IMR-90 (cell line): ENCODE data around the gene PRLR. TPM values are rescaled to one million over a fixed set of nuclear protein-coding genes. Genes with fewer than 3 reads are reported as not detected.

Experiments
- ATAC-seq: fragments of 200-7000 bp; cut with Tn5 transposase; 2 replicates; pipeline ENCODE4 v1.9.1; 2020; ENCODE audit warnings: low read depth, mild to moderate bottlenecking, moderate library complexity
- BruUV-seq: library from RNA; stranded (reverse); fragments of 400-500 nt; replicated peaks from 2 replicates; lab custom pipeline; 2021; lab: Mats Ljungman, UMichigan
- CTCF ChIA-PET: fragments of 300-600 bp; formaldehyde crosslinking; extraction: SDS; loops from one replicate; lab custom pipeline; 2021; ENCODE audit warnings: antibody characterized with exemption; lab: Yijun Ruan, JAX
- POLR2A ChIA-PET: fragments of 300-600 bp; sonication (Branson Sonifier 250); formaldehyde crosslinking; loops from one replicate; lab custom pipeline; 2022; ENCODE audit warnings: antibody characterized with exemption; ENCODE audit not compliant: unreplicated experiment; lab: Charles Lee
- DNase-seq: peaks from one replicate; pipeline ENCODE4 v3.0.0; 2013
- H2AFZ ChIP-seq: replicated peaks from 2 replicates; pipeline ENCODE3; 2013; ENCODE audit warnings: low read length, mild to moderate bottlenecking; ENCODE audit not compliant: poor library complexity
- H2AK5ac ChIP-seq: 2 replicates; pipeline ENCODE4 v1.6.1; 2013; ENCODE audit warnings: low read depth, low read length, inconsistent platforms
- H2AK9ac ChIP-seq: replicated peaks from 2 replicates; pipeline ENCODE3; 2013; ENCODE audit warnings: mild to moderate bottlenecking, low read depth, low read length, moderate library complexity; ENCODE audit not compliant: poor library complexity
- H2BK120ac ChIP-seq: 2 replicates; pipeline ENCODE4 v1.6.1; 2013; ENCODE audit warnings: low read depth, low read length, inconsistent platforms
- H2BK15ac ChIP-seq: 3 replicates; pipeline ENCODE4 v1.6.1; 2013; ENCODE audit warnings: low read depth, low read length, inconsistent platforms
- H2BK20ac ChIP-seq: 2 replicates; pipeline ENCODE4 v1.6.1; 2013; ENCODE audit warnings: low read depth, mild to moderate bottlenecking, inconsistent platforms, low read length, moderate library complexity
- H2BK5ac ChIP-seq: 2 replicates; pipeline ENCODE4 v1.6.1; 2013; ENCODE audit warnings: mild to moderate bottlenecking, low read depth, low read length, inconsistent platforms; ENCODE audit not compliant: poor library complexity, severe bottlenecking
- H3K14ac ChIP-seq: replicated peaks from 2 replicates; pipeline ENCODE4 v1.6.1; 2013; ENCODE audit warnings: low read depth, low read length, inconsistent platforms
- H3K18ac ChIP-seq: 2 replicates; pipeline ENCODE4 v1.6.1; 2013; ENCODE audit warnings: low read depth, low read length, control low read depth
- H3K23ac ChIP-seq: 2 replicates; pipeline ENCODE4 v1.6.1; 2013; ENCODE audit warnings: low read depth, low read length, inconsistent platforms
- H3K27ac ChIP-seq: 2 replicates; pipeline ENCODE4 v1.5.1; 2013; ENCODE audit warnings: mild to moderate bottlenecking, control low read depth, low read length; ENCODE audit not compliant: insufficient read depth
- H3K27me3 ChIP-seq: 2 replicates; pipeline ENCODE4 v1.6.1; 2013; ENCODE audit warnings: low read length; ENCODE audit not compliant: control insufficient read depth, insufficient read depth
- H3K36me3 ChIP-seq: 2 replicates; pipeline ENCODE4 v1.6.1; 2013; ENCODE audit warnings: low read length, mixed read lengths; ENCODE audit not compliant: control insufficient read depth, insufficient read depth
- H3K4ac ChIP-seq: 2 replicates; pipeline ENCODE4 v1.6.1; 2013; ENCODE audit warnings: low read depth, low read length, inconsistent platforms
- H3K4me1 ChIP-seq: 2 replicates; pipeline ENCODE4 v1.6.1; 2013; ENCODE audit warnings: low read length, mixed read lengths; ENCODE audit not compliant: control insufficient read depth, insufficient read depth
- H3K4me2 ChIP-seq: 2 replicates; pipeline ENCODE4 v1.6.1; 2013; ENCODE audit warnings: low read depth, mild to moderate bottlenecking, control low read depth, low read length, moderate library complexity
- H3K4me3 ChIP-seq: 2 replicates; pipeline ENCODE4 v1.5.1; 2013; ENCODE audit warnings: low read depth, mild to moderate bottlenecking, control low read depth, low read length, moderate library complexity; ENCODE audit not compliant: insufficient read depth
- H3K56ac ChIP-seq: 2 replicates; pipeline ENCODE4 v1.6.1; 2013; ENCODE audit warnings: low read length, inconsistent platforms; ENCODE audit not compliant: insufficient read depth; ENCODE audit errors: extremely low read depth
- H3K79me1 ChIP-seq, 2 experiments: 2 replicates each; pipeline ENCODE4 v1.6.1; 2013; ENCODE audit warnings: low read length in 2 of 2, inconsistent platforms in 1 of 2, low read depth in 1 of 2
- H3K9ac ChIP-seq: 2 replicates; pipeline ENCODE4 v1.6.1; 2013; ENCODE audit warnings: low read depth, low read length, control low read depth
- H3K9me1 ChIP-seq: 2 replicates; pipeline ENCODE4 v1.6.1; 2013; ENCODE audit warnings: low read length, inconsistent platforms; ENCODE audit not compliant: insufficient read depth
- H3K9me3 ChIP-seq: 2 replicates; pipeline ENCODE4 v1.6.1; 2013; ENCODE audit warnings: low read length; ENCODE audit not compliant: control insufficient read depth, insufficient read depth
- H4K20me1 ChIP-seq: 2 replicates; pipeline ENCODE4 v1.6.1; 2013; ENCODE audit warnings: low read length, inconsistent platforms; ENCODE audit not compliant: insufficient read depth
- H4K5ac ChIP-seq: 2 replicates; pipeline ENCODE4 v1.6.1; 2013; ENCODE audit warnings: mild to moderate bottlenecking, low read depth, low read length, control low read depth
- H4K8ac ChIP-seq, 2 experiments: 2 replicates each; pipeline ENCODE4 v1.6.1; 2013; ENCODE audit warnings: low read depth in 2 of 2, low read length in 2 of 2, control low read depth in 1 of 2, inconsistent platforms in 1 of 2
- H4K91ac ChIP-seq: 2 replicates; pipeline ENCODE4 v1.6.1; 2013; ENCODE audit warnings: low read depth, low read length, inconsistent platforms; ENCODE audit not compliant: insufficient read depth
- BHLHE40 ChIP-seq: fragments of 150-350 bp; IDR thresholded peaks from 2 replicates; pipeline ENCODE4 v1.6.1; 2016; ENCODE audit warnings: mild to moderate bottlenecking, low read depth, low read length
- CEBPB ChIP-seq: IDR thresholded peaks from 2 replicates; pipeline ENCODE4 v1.6.1; 2012; ENCODE audit warnings: low read depth, low read length, improper control_type of control experiment
- CHD1 ChIP-seq: IDR thresholded peaks from 2 replicates; pipeline ENCODE4 v1.6.1; 2012; ENCODE audit warnings: low read depth, low read length, improper control_type of control experiment
- CTCF ChIP-seq: conservative IDR thresholded peaks from 2 replicates; pipeline ENCODE4 v1.5.1; 2012; ENCODE audit warnings: mild to moderate bottlenecking, low read depth, low read length, improper control_type of control experiment
- ELK1 ChIP-seq: fragments of 150-350 bp; IDR thresholded peaks from 2 replicates; pipeline ENCODE4 v1.6.1; 2016; ENCODE audit warnings: low read depth, mild to moderate bottlenecking, low read length, moderate library complexity, borderline replicate concordance
- FOS ChIP-seq: fragments of 150-350 bp; IDR thresholded peaks from 2 replicates; pipeline ENCODE4 v1.6.1; 2016; ENCODE audit warnings: low read depth, low read length
- MAFK ChIP-seq: IDR thresholded peaks from 2 replicates; pipeline ENCODE4 v1.6.1; 2012; ENCODE audit warnings: low read depth, low read length, improper control_type of control experiment
- MAZ ChIP-seq: IDR thresholded peaks from 2 replicates; pipeline ENCODE4 v1.6.1; 2012; ENCODE audit warnings: low read depth, mild to moderate bottlenecking, low read length, improper control_type of control experiment, moderate library complexity, borderline replicate concordance
- MXI1 ChIP-seq: IDR thresholded peaks from 2 replicates; pipeline ENCODE4 v1.6.1; 2012; ENCODE audit warnings: low read depth, mild to moderate bottlenecking, low read length, moderate library complexity, borderline replicate concordance
- NFE2L2 ChIP-seq: fragments of 150-350 bp; IDR thresholded peaks from 2 replicates; pipeline ENCODE4 v1.6.1; 2016; ENCODE audit warnings: low read depth, mild to moderate bottlenecking, low read length
- POLR2A ChIP-seq: IDR thresholded peaks from 2 replicates; pipeline ENCODE4 v1.6.1; 2012; ENCODE audit warnings: mild to moderate bottlenecking, low read depth, low read length
- RAD21 ChIP-seq: IDR thresholded peaks from 2 replicates; pipeline ENCODE4 v1.6.1; 2012; ENCODE audit warnings: low read length, improper control_type of control experiment
- RCOR1 ChIP-seq: IDR thresholded peaks from 2 replicates; pipeline ENCODE4 v1.6.1; 2012; ENCODE audit warnings: mild to moderate bottlenecking, low read length, improper control_type of control experiment; ENCODE audit not compliant: insufficient replicate concordance
- RFX5 ChIP-seq: IDR thresholded peaks from 2 replicates; pipeline ENCODE4 v1.8.0; 2012; ENCODE audit warnings: low read depth, mild to moderate bottlenecking, low read length, moderate library complexity
- SMC3 ChIP-seq: fragments of 150-350 bp; IDR thresholded peaks from 2 replicates; pipeline ENCODE4 v1.6.1; 2016; ENCODE audit warnings: low read depth, mild to moderate bottlenecking, antibody characterized with exemption, low read length, moderate library complexity
- USF2 ChIP-seq: fragments of 150-350 bp; IDR thresholded peaks from 2 replicates; pipeline ENCODE4 v1.6.1; 2017; ENCODE audit warnings: mild to moderate bottlenecking, antibody characterized with exemption, low read length, low read depth
- WGBS, 2 experiments: methylation state at CpG; one replicate each; pipeline versions ENCODE4 v1.1.5 to v1.1.7; 2013; ENCODE audit warnings: missing lambda C conversion rate in 2 of 2; ENCODE audit not compliant: insufficient read length in 1 of 2; ENCODE audit errors: extremely low coverage in 2 of 2; 5-methylcytosine and 5-hydroxymethylcytosine counted together
- dilution Hi-C: fragments of 300-500 bp; cut with HindIII; formaldehyde crosslinking; loops from one replicate; pipeline ENCODE4 v1.14.3; 2018; ENCODE audit warnings: low sequenced_read_pairs; ENCODE audit not compliant: unreplicated experiment
- in situ Hi-C: fragments of 300-500 bp; cut with MboI; formaldehyde crosslinking; loops from 3 replicates; pipeline ENCODE4 v1.14.3; 2019; ENCODE audit warnings: low sequenced_read_pairs, inconsistent platforms, mixed read lengths
- intact Hi-C: fragments of 100-400 bp; cut with micrococcal nuclease; formaldehyde crosslinking; loops from 2 replicates; pipeline ENCODE4 v1.10.0; 2022
- polyA plus RNA-seq, 3 experiments: library from polyadenylated mRNA; depleted of rRNA; stranded (reverse); fragments of >200 nt; gene quantifications; 2 replicates each; pipeline ENCODE4 v1.2.3, GENCODE V29; 2012; ENCODE audit warnings: low replicate concordance in 1 of 3
- total RNA-seq: library from RNA; depleted of rRNA; stranded (reverse); fragments of >200 nt; gene quantifications from 2 replicates; pipeline ENCODE4 v1.2.3, GENCODE V29; 2012

PRLR gene
- total and polyA plus RNA-seq, 2 of the 4 experiments (the other 2 are of a cell fraction) = 0.24 to 0.54 TPM

GRCh38 chr5:35158622-35159369 lies 71.5 kb downstream of the PRLR start:
- Histone ChIP-seq H2BK15ac (no peak overlapping the region), H3K4me2 (no peak overlapping the region), H3K18ac (no peak overlapping the region), H3K9me3 (no peaks in the 10 kb centered on the region), H3K36me3 (no peaks in the 10 kb centered on the region), H3K27ac (no peak overlapping the region), H3K9me1 (no peaks in the 10 kb centered on the region), H3K56ac (no peak overlapping the region), H3K14ac (no peak overlapping the region), H2BK5ac (no peak overlapping the region), H4K8ac (no peak overlapping the region), H2AK9ac (no peak overlapping the region), H3K79me1 (no peaks in the 10 kb centered on the region), H4K91ac (no peak overlapping the region), H4K5ac (no peak overlapping the region), H2BK20ac (no peak overlapping the region), H2AK5ac (no peak overlapping the region), H3K4me3 (no peak overlapping the region), H3K4me1 (no peaks in the 10 kb centered on the region), H2AFZ (no peak overlapping the region), H3K27me3 (peaks cover 7% of the 10 kb centered on the region), H2BK120ac (no peak overlapping the region), H4K20me1 (no peaks in the 10 kb centered on the region), H3K9ac (no peak overlapping the region), H3K23ac (no peak overlapping the region), H3K4ac (no peak overlapping the region)
- dilution Hi-C loops = no loop called here
- POLR2A ChIA-PET = no interaction called here
- ATAC-seq = no peak
- TF ChIP-seq BHLHE40 = no peak
- TF ChIP-seq MAFK = no peak
- TF ChIP-seq USF2 = no peak
- TF ChIP-seq MAZ = no peak
- no peak for TF ChIP-seq SMC3
- TF ChIP-seq RAD21 = no peak
- no peak for TF ChIP-seq CEBPB
- no peak for TF ChIP-seq CHD1
- no peak for TF ChIP-seq RFX5
- no peak for TF ChIP-seq RCOR1
- TF ChIP-seq POLR2A = no peak
- TF ChIP-seq FOS = no peak
- TF ChIP-seq CTCF = no peak
- no peak for TF ChIP-seq MXI1
- TF ChIP-seq NFE2L2 = no peak
- TF ChIP-seq ELK1 = no peak
- DNase-seq = no peak
- CTCF ChIA-PET = interaction anchor here (0.7 kb wide), 1 partner anchor 1150 kb away, joined by 3 read pairs; no protein-coding TSS in a partner anchor
- 52% methylated on average over 3 of the region's 7 CpGs; no CpG with 5 or more reads in 1 of the 2 experiments for WGBS, 2 experiments
- in situ Hi-C loops = no loop called here
- intact Hi-C loops = no loop called here
- BruUV-seq = no TSS peak
